PFSK-1 (cell line): Measurements from ENCODE around the gene RNF217.

Experiments used
- POLR2AphosphoS5 ChIP-seq: IDR thresholded peaks from 2 replicates; pipeline ENCODE4 v1.6.1; 2012; ENCODE audit warnings: low read depth, mild to moderate bottlenecking, control low read depth, low read length, moderate library complexity
- SIN3A ChIP-seq: IDR thresholded peaks from 2 replicates; pipeline ENCODE4 v1.6.1; 2012; ENCODE audit warnings: mild to moderate bottlenecking, low read length, moderate library complexity, borderline replicate concordance; ENCODE audit not compliant: insufficient read depth
- TAF1 ChIP-seq: IDR thresholded peaks from 2 replicates; pipeline ENCODE4 v1.6.1; 2012; ENCODE audit warnings: low read length, control low read depth, borderline replicate concordance; ENCODE audit not compliant: insufficient read depth
- TF ChIP-seq, protein P1 (sequence below), 2 experiments: IDR thresholded peaks; 2 replicates each; pipeline versions ENCODE4 v1.6.1 to v1.8.0; 2011 to 2012; ENCODE audit warnings: low read depth in 2 of 2, low read length in 2 of 2, control low read depth in 1 of 2, inconsistent platforms in 1 of 2, mild to moderate bottlenecking in 1 of 2, moderate library complexity in 1 of 2; ENCODE audit not compliant: insufficient read depth in 1 of 2

DNA sequence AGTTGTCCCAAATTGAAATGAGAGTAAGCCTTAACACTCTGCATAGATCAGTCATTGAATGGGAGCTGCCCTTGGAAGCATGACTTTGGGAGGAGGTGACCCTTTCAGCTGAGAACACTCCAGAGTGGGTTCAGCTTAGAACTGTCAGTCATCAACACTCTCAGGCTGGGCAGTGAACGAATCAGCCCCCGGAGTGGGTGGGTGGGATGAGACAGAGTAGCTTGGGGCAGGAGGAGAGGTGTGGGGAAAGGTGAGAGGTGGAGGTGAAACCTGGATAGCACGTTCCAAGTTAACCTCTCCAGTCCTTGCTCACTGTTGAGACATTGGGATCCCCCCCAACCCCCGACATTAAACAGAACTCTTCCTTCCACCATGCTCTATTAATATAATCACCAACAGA lies 136.0 kb downstream of the RNF217 start:
- TF ChIP-seq TAF1: no peak
- no peak for TF ChIP-seq POLR2AphosphoS5
- no peak for TF ChIP-seq SIN3A
- TF ChIP-seq, protein P1, sequence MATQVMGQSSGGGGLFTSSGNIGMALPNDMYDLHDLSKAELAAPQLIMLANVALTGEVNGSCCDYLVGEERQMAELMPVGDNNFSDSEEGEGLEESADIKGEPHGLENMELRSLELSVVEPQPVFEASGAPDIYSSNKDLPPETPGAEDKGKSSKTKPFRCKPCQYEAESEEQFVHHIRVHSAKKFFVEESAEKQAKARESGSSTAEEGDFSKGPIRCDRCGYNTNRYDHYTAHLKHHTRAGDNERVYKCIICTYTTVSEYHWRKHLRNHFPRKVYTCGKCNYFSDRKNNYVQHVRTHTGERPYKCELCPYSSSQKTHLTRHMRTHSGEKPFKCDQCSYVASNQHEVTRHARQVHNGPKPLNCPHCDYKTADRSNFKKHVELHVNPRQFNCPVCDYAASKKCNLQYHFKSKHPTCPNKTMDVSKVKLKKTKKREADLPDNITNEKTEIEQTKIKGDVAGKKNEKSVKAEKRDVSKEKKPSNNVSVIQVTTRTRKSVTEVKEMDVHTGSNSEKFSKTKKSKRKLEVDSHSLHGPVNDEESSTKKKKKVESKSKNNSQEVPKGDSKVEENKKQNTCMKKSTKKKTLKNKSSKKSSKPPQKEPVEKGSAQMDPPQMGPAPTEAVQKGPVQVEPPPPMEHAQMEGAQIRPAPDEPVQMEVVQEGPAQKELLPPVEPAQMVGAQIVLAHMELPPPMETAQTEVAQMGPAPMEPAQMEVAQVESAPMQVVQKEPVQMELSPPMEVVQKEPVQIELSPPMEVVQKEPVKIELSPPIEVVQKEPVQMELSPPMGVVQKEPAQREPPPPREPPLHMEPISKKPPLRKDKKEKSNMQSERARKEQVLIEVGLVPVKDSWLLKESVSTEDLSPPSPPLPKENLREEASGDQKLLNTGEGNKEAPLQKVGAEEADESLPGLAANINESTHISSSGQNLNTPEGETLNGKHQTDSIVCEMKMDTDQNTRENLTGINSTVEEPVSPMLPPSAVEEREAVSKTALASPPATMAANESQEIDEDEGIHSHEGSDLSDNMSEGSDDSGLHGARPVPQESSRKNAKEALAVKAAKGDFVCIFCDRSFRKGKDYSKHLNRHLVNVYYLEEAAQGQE (IDR thresholded peaks at IDR 0.05; ENCODE audit: insufficient read depth in 1 of 2, low read depth in 2 of 2, low read length in 2 of 2): no peak
